G401.6 (cell line): ENCODE results near the gene TRIM33.
"Not testable (repeated sequence)": the region's sequence is repeated elsewhere in the genome, so short reads cannot be mapped to it uniquely, and the experiment has no call there.

Experiments
- FAIRE-seq: peaks from 2 replicates; lab custom pipeline; 2012; peaks lifted over from hg19 to GRCh38; lab: Jason Lieb, UNC

Gene TRIM33

DNA sequence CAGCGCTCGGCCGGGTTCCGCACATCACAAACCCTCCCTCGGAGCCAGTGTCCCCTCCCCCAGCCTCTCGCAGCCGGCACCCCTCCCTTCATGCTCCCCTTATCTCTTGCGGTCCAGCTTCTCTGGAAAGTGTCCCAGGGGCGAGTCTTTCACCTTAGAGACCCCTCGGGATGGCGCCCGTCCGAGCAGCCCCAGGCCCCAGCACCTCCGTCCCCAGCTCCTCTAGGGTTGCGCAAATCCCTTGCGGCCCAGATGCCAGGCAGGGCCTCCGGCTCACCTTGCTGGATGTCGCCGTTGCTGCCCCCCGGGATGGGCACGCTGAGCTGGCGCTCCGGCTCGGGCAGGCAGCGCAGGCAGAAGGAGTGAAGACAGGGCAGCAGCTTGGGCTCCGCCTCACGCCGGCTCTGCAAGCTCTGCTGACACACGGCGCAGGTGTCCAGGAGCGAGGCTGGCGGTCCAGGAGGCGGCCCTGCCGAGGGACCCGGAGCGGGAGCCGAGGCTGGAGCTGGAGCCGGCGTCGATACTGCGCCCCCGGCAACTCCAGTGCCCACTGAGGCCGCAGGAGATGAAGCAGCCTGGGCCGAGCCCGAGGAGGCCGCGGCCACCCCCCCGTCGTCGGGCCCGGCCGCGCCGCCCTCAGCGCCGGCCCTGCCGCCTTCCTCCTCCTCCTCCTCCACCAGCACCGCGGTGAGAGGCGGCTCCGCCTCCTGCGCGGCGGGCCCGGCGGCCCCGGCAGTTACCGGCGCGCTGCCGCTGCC is 550 bp downstream of the TRIM33 start:
- FAIRE-seq, result no peak

DNA sequence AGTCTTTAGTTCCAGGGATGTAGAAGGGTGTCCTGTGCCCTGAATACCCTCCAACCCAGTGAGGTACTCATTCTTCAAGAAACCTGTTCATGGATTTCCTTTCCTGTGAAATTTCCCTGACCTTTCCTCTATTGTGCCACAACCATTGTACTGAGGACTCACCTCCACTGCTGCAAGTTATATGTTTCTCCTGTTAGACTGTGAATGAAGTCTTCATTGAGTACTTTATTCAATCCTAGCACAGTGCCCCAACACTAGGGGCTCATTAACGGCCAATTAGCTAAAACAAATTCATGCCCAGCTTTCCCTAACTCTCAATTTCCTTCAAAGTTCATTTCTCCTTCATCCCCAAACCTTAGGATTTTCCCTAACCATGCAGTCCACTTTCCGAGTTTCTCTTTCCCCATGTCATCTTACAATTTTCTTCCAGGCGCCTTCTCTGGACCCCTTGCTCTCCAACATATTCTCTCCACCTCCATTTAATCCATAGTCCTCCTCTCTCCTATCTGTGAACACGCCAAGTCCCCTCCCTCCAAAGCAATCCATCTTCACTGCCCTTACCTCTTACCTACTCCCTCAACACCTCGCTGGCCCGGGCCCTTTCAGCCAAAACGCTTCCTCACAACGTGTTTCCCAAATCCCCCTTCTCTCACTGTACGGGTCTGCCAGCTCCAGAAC is 1.3 kb downstream of the TRIM33 start:
- no peak for FAIRE-seq

DNA sequence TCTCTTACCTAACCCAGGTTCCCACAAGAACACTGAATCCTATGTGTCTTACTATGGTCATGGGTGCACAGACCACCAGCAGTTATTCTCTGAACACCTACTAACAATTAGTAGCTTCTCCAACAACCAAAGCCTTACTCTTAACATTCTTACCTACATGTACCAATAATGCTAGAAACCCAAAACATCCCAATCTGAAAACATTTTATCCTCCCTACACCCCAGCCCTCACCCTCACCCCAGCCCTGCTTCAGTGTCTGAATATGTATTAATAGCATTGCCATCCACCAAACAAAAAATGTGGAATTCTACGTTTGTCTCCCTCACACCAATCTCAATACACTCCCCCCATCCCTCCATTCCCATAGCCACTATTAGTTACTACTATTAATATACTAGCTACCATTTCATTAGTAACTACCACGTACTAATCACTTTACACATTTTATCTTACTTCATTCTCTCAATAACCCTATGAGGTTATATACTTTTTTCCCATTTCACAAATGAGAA is 2.6 kb downstream of the TRIM33 start:
- no peak for FAIRE-seq

DNA sequence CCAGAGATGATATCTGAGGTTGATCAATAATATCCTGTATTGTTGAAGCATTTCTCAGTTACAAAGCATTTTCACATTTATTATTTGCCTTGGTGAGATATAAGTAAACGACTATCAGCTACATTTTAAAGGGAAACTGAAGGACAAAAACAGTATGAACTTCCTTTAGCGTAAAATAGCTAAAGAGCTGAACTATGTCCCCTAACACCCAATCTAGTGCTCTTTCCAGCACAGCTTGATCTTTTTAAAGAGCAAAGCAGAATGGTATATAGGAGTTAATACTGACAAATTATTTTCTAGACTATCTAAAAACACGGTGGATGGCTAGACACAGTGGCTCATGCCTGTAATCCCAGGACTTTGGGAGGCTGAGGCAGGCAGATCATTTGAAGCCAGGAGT is 3.5 kb downstream of the TRIM33 start:
- no peak for FAIRE-seq

DNA sequence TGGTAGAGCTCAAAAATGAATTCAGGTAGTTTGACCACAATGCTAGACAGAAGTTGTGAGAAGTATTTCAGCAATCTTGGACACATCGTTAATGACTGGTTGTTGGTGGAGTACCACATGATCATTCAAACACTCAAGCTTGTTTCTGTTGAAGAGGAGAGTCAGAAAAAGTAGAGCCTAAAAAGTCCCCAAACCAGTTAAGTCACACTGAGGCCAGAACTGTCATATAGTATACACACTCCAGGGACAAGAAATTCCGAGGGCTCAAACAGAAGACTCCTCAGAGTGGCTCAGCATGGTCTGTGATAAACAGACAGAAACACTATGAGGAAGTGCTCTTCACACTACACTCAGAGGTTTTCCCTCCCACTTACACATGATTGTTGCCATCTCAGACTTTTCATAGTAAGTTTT is 5.8 kb downstream of the TRIM33 start:
- FAIRE-seq, result no peak

DNA sequence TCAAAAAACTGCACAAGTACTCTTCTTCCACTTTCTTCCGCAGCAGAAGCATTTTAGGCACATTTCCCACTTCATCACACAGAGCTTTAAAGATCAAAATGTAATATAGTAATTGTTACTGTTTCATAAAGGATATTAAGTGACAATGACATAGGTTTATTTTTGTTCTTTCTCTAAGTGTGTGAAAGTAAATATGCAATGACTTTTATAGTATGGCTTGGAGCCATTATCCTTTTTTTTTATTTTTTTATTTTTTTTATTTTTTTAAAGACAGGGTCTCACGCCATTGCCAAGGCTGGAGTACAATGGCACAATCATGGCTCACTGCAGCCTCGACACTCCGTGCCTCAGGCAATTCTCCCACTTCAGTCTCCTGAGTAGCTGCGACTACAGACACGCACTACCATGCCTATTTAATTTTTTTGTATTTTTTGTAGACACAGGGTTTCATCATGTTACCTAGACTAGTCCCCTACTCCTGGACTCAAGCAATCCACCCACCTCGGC is 7.0 kb downstream of the TRIM33 start:
- FAIRE-seq, result no peak

DNA sequence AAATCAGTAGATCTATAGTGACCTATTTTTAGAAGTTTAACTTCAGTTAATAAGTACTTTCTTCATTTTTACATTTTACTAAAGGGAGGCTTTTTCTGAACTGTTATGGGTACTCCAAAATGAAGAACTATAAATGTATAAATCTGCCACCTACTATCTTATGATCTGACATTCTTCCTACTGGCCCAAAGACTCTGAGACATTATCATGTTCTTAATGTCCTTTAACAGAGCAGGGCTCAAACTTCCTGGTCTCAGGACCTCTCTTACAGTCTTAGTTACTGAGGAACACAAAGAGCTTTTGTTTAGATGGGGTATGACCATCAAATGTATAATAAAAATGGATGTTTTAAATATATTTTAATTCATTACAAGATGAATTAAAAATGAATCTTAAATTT is 8.9 kb downstream of the TRIM33 start:
- no peak for FAIRE-seq

DNA sequence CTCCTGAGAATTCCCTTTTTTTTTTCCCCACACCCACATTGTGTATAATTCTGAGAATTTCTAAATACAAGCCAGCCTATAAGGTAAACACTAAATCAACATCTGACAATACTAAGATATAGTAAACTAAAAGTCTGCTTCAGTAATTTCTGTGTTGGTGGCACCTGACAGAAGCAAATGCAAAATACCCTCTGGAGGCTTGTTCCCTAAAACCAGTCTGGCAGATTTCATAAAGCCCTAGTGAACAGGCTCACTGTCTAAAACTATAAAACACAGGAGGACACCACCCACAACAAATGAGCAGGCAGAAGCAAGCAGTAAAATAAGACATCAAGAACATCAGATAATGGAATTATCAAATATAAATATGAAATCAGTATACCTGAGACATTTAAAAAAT is 11.5 kb downstream of the TRIM33 start:
- FAIRE-seq, result no peak

DNA sequence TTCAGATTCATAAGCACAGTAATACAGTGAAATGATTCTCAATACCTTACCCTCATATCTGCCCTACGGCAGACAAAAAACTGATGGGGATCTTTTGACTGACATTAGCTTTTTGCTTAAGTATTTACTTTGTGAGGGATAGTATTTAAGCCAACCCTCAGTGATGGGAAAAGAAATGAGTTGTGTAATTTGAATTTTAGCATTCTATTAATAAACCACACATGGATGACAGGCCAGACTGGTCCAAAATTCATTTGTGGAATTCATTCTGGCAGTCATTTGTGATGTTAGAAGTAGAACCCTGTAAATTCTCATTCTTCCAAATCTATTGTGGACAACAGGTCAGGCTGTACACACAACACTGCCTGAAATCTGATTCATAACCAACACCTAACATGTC is 14.9 kb downstream of the TRIM33 start:
- no peak for FAIRE-seq

DNA sequence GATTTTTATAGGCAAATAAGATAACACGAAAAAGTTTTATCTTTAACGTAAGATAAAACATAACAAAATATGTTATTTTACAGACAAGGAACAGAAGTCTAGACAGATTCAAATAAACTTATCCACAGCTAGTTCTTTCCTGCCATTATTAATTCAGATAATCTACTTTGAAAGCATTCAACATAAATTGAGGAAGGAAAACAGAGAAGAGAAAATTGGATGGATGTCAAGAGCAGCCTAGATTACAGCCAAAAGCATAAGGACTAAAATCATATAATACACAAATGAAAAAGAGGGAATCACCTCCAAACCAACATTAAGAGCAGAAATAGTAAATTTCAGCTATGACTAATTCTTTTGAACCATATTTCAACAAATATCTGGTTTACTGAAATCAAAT is 15.5 kb downstream of the TRIM33 start:
- no peak for FAIRE-seq

DNA sequence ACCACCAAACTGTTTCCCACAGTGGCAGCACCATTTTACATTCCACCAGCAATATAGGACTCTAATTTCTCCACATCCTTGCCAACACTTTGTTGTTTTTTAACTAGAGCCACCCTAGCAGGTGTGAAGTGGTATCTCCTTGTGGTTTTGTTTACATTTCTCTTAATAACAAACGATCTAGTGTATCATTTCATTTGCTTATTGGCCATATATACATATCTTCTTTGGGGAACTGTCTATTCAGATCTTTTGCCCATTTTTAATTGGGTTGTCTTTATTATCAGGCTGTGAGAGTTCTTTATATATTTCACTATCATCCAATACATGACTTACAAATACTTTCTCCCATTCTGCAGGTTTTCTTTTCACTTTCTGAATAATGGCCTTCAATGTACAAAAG is 18.0 kb downstream of the TRIM33 start:
- FAIRE-seq, result no peak

DNA sequence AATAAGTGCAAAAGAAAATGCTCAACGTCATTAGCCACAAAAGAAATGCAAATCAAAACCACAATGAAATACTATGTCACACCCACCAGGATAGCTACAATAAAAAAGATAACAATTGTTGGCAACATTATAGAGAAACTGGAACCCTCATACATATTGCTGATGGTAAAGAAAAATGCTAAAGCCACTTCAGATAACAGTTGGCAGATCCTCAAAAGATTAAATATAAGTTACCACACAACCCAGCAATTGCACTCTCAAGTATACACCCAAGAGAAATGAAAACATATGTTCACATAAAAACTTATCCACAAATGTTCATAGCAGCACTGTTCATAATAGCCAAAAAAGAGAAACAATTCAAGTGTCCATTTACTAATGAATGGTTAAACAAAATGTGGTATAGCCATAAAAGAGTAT is 20.7 kb downstream of the TRIM33 start:
- no peak for FAIRE-seq

DNA sequence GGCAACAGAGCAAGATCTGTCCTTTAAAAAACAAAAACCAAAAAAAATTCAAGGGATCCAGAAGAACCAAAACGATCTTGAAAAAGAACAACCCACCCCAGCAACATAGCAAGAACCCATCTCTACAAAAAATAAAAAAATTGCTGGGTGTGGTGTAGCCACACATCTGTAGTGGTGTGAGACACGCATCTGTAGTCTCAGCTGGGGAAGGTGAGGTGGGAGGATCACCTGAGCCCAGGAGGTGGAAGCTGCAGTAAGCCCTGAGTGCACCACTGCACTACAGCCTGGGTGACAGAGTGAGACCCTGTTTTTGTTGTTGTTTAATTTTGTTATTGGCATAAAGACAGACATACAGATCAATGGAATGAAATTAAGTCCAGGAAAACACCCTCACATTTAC is 22.3 kb downstream of the TRIM33 start:
- no peak for FAIRE-seq

DNA sequence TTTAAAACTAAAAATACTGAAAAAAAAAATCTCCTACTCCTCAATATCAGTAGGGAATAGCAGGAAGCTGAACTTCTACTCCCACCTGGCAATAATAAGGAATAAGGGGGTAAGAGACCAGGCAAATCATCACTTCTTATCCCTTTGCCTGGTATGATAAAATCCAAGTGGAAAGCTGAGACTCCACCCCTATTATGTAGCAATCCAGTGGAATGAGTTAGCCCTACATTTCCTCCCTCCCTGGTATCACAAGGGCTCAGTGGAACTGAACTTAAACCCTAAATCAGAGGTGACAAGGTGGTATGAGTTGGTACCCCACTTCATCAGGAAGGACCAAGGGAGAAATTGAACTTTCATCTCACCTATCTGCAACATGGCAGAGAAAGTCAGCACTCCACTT is 25.7 kb downstream of the TRIM33 start:
- FAIRE-seq, result no peak

DNA sequence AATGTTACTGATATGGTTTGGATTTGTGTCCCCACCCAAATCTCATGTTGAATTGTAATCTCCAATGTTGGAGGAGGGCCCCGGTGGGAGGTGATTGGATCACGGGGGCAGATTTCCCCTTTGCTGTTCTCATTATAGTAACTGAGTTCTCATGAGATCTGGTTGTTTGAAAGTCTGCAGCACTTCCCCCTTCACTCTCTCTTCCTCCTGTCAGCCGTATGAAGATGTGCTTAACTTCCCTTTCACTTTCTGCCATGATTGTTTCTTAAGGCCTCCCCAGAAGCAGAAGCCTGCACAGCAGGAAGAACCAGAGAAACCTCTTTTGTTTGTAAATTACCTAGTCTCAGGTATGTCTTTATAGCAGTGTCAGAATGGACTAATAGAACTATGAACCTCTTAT is 28.4 kb downstream of the TRIM33 start:
- FAIRE-seq, result no peak

DNA sequence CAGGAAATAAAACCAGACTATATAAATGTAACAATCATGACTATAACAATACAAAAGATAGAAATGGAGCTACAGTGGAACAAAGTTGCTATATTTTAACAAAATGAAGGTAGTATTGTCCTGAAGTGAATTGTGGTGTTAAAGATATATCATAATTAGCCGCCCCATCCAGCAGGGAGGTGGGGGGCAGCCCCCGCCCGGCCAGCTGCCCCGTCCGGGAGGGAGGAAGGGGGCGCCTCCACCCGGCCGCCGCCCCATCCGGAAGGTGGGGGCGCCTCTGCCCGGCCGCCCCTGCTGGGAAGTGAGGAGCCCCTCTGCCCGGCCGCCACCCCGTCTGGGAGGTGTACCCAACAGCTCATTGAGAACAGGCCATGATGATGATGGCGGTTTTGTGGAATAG is 31.4 kb downstream of the TRIM33 start:
- not testable (repeated sequence) for FAIRE-seq

DNA sequence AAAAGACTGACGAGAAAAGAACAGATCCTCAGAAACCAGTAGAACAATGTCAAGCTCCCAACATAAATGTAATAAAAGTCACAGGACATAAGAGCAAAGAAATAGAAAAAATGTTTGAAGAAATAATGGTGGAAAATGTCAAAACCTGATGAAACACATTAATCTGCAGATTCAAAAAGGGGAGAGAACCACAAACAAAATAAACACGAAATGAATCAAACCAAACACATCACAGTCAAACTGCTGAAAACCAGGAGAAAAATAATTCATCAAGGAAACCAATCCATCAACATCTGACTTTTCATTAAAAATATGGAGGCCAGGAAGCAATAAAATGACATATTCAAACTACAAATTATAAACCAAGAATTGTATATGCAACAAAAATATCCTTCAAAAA is 31.9 kb downstream of the TRIM33 start:
- peak; percentile 15 for FAIRE-seq

DNA sequence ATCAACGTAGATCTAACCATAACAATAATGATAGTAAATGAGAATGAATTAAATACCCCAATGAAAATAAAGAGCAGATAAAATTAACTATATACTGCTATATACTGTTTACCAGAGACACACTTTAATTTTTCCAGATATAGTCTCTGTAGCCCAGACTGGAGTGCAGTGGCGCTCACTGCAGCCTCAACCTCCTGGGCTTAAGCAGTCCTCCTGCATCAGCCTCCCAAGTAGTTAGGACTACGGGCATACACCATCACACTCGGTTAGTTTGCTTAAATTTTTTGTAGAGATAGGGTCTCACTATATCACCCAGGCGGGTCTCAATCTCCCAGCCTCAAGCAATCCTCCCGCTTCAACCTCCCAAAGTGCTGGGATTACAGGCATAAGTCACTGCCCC is 37.2 kb downstream of the TRIM33 start:
- FAIRE-seq, result no peak

DNA sequence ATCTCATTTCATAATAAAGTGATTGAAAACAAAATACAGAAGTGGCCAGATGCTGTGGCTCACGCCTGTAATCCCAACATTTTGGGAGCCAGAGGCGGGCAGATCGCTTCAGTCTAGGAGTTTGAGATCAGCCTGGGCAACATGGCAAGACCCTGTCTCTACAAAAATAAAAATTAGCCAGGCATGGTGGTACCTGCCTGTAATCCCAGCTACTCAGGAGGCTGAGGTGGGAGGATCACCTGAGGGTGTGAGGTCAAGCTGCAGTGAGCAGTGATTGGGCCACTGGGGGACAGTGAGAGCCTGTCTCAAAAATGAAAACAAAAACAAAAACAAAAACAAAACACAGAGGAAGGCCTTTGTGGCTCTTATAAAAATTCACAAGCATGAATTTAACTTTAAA is 38.6 kb downstream of the TRIM33 start:
- no peak for FAIRE-seq

DNA sequence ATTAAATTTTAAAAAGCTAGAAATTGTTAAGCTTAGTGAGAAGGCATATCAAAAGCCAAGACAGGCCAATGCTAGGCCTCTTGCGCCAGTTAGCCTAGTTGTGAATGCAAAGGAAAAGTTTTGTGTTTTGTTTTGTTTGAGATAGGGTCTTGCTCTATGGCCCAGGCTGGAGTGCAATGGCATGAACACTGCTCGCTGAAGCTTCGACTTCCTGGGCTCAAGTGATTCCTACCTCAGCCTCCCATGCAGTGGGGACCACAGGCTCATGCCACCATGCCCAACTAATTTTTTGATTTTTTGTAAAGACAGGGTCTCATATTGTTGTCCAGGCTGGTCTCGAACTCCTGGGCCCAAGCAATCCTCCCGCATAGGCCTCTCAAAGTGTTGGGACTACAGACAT is 40.3 kb downstream of the TRIM33 start:
- FAIRE-seq, result no peak

DNA sequence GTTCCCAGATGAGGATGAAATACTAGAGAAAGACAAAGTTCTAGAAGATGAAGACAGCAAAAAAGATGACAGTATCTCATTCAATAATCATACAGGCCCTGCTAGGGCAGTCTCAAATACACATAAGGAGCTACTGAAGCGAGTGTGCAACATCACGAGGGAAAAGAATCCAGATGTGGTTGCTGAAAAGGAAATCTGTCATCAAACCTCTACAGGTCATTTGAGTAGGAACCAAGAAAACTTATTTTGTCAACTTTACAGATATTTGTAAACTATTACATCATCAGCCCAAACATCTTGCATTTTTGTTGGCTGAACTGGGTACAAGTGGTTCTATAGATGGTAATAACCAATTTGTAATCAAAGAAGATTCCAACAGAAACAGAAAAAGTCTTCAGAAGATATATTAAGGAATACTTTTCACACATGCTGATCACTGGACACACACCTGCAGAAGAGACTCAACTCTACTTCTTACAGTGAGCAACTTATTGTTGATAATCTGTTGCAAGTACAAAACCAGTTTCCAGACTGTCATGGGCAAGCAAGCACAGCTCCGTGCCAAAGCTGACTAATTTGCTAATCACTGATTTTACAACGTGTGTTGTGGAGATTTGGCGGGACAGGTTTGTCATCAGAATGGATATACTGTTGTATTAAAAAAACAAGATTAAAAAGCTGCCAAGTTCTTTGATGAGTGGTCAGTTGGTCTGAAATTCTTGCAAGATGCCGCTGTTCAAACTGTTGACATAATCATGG is 42.1 kb downstream of the TRIM33 start:
- no peak for FAIRE-seq

DNA sequence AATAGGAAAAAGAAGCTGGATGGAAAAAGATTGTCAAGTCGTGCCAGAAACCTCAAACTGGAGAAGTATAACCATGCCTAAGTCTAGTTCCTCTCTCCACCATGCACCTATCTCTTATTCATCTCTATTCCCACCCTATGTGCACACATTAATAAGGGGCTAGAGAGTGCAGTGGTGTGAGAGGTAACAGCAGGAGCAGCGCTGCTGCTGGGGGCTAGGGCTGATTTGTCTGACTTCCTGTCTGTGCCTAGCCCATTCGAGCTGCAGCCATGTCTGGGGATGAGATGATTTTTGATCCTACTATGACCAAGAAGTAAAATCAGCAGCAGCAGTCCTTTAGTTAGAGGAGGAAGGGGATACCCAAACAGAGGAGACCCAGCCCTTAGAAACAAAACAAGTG is 43.0 kb downstream of the TRIM33 start:
- FAIRE-seq, result no peak

DNA sequence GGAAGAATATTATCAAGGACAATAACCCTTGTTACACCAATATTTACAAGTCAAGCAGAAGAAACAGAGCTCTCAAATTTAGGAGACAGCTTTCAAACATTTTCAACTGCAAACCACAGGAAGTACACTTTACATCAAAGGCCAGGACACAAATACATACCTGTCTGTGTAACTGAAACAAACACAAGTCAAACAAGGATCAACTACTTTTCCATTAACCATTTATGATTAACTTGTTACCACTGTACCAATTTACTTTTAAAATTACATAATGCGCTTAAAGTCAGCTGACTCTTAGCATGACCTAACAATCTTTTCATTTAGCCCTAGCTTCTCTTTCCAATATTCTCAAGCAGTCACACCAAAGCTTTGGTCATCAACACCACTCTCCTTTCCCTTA is 43.5 kb downstream of the TRIM33 start:
- no peak for FAIRE-seq
